Measurements from ENCODE around the gene ACTRT2. TPM values are rescaled to one million over a fixed set of nuclear protein-coding genes. Genes with fewer than 3 reads are reported as not detected.

Gene ACTRT2
- polyA plus RNA-seq, 1 of the 3 experiments (the other 2 are of a cell fraction) = not detected

GRCh38 chr1:3024019-3024418, 2.8 kb downstream of the ACTRT2 start:
- Histone ChIP-seq H4K20me1 (ENCODE audit: insufficient read depth) (no peaks in the 10 kb centered on the region), H3K79me2 (ENCODE audit: insufficient read depth) (no peaks in the 10 kb centered on the region), H3K4me1 (ENCODE audit: control insufficient read depth in 1 of 2, insufficient read depth in 2 of 2, low read depth in 1 of 2, low read length in 1 of 2) (no peaks in the 10 kb centered on the region), H2AFZ (ENCODE audit: low read depth) (no peak overlapping the region), H3K4me2 (no peak overlapping the region), H3K36me3 (replicated peaks in 1 of 2; ENCODE audit: control insufficient read depth in 1 of 2, insufficient read depth in 2 of 2, low read length in 1 of 2) (no peaks in the 10 kb centered on the region), H3K9me2 (no peaks in the 10 kb centered on the region), H3K9me3 (no peaks in the 10 kb centered on the region), H3K9ac (no peak overlapping the region), H3K27ac (ENCODE audit: low read depth in 2 of 2, low read length in 1 of 2) (no peak overlapping the region), H3K27me3 (ENCODE audit: insufficient read depth) (no peaks in the 10 kb centered on the region), H3K4me3 (ENCODE audit: low read depth in 2 of 2, low read length in 1 of 2) (no peak overlapping the region), H3F3A (replicated peaks; ENCODE audit: insufficient read depth) (no peaks in the 10 kb centered on the region)
- ChIA-PET POLR2A (no interaction called here), CTCF (interaction anchor here (1.7 kb wide), 1 partner anchor 11 kb away, joined by 7 read pairs; no protein-coding TSS in a partner anchor)
- TF ChIP-seq MXI1 (IDR thresholded peaks at IDR 0.05; ENCODE audit: low read depth, low read length) (no peak), USF1 (IDR thresholded peaks at IDR 0.05; ENCODE audit: borderline replicate concordance, low read depth) (no peak), GATA2 (CRISPR knock-in tag; IDR thresholded peaks at IDR 0.05) (no peak), USF2 (IDR thresholded peaks at IDR 0.05; ENCODE audit: borderline replicate concordance, low read depth, low read length) (no peak), REST (IDR thresholded peaks at IDR 0.05; ENCODE audit: low read depth, low read length) (no peak), SIN3A (IDR thresholded peaks at IDR 0.05; ENCODE audit: borderline replicate concordance, low read depth, low read length) (no peak)
- DNase-seq = no peak
- WGBS (ENCODE audit: low lambda C conversion rate) = 7% methylated on average over 9 of the region's 9 CpGs

- Histone ChIP-seq H3K27ac (ENCODE audit: low read depth in 2 of 2, low read length in 1 of 2) (no peak overlapping the region), H3K9me3 (no peaks in the 10 kb centered on the region), H3K4me3 (ENCODE audit: low read depth in 2 of 2, low read length in 1 of 2) (no peak overlapping the region), H4K20me1 (ENCODE audit: insufficient read depth) (no peaks in the 10 kb centered on the region), H3K9me2 (no peaks in the 10 kb centered on the region), H3K79me2 (ENCODE audit: insufficient read depth) (no peaks in the 10 kb centered on the region), H3F3A (replicated peaks; ENCODE audit: insufficient read depth) (no peaks in the 10 kb centered on the region), H2AFZ (ENCODE audit: low read depth) (no peak overlapping the region), H3K27me3 (ENCODE audit: insufficient read depth) (no peaks in the 10 kb centered on the region), H3K9ac (no peak overlapping the region), H3K4me2 (no peak overlapping the region), H3K36me3 (replicated peaks in 1 of 2; ENCODE audit: control insufficient read depth in 1 of 2, insufficient read depth in 2 of 2, low read length in 1 of 2) (no peaks in the 10 kb centered on the region), H3K4me1 (ENCODE audit: control insufficient read depth in 1 of 2, insufficient read depth in 2 of 2, low read depth in 1 of 2, low read length in 1 of 2) (no peaks in the 10 kb centered on the region)
- no peak for DNase-seq
- POLR2A ChIA-PET = no interaction called here
- CTCF ChIA-PET = interaction anchor here (1.7 kb wide), 1 partner anchor 12 kb away, joined by 7 read pairs; no protein-coding TSS in a partner anchor
- 25% methylated on average over 11 of the region's 11 CpGs for WGBS (ENCODE audit: low lambda C conversion rate)
- TF ChIP-seq ELF1 (IDR thresholded peaks at IDR 0.05) = no peak
- no peak for TF ChIP-seq IRF3 (IDR thresholded peaks at IDR 0.05; ENCODE audit: low read depth, low read length)
- TF ChIP-seq MXI1 (IDR thresholded peaks at IDR 0.05; ENCODE audit: low read depth, low read length) = no peak
- TF ChIP-seq NRF1 (IDR thresholded peaks at IDR 0.05; ENCODE audit: low read depth, low read length) = no peak
- TF ChIP-seq CHD2 (IDR thresholded peaks at IDR 0.05; ENCODE audit: low read length, partially characterized antibody) = no peak
- TF ChIP-seq RXRA (IDR thresholded peaks at IDR 0.05; ENCODE audit: borderline replicate concordance, low read depth) = no peak
- TF ChIP-seq FOXM1 (IDR thresholded peaks at IDR 0.05; ENCODE audit: low read depth) = no peak
- no peak for TF ChIP-seq EP300 (IDR thresholded peaks at IDR 0.05; ENCODE audit: borderline replicate concordance in 1 of 2, low read depth in 1 of 2, low read length in 1 of 2)
- no peak for TF ChIP-seq JUND (IDR thresholded peaks at IDR 0.05)
Observed at GRCh38 chr1:3024588-3024987, 3.3 kb downstream of the ACTRT2 start.

Data from SK-N-SH (cell line).